ENCODE measurements around the gene MYRIP. TPM values are rescaled to one million over a fixed set of nuclear protein-coding genes. Genes with fewer than 3 reads are reported as not detected.
"Not testable (repeated sequence)": the region's sequence is repeated elsewhere in the genome, so short reads cannot be mapped to it uniquely, and the experiment has no call there.

The MYRIP gene
- polyA plus RNA-seq (2013, experiment 1 of 4), result 0.37 TPM
- polyA plus RNA-seq (2013, experiment 2 of 4), result 0.41 TPM
- 0.37 TPM for polyA plus RNA-seq (2013, experiment 3 of 4)
- polyA plus RNA-seq (2013, experiment 4 of 4), result 0.24 TPM

DNA sequence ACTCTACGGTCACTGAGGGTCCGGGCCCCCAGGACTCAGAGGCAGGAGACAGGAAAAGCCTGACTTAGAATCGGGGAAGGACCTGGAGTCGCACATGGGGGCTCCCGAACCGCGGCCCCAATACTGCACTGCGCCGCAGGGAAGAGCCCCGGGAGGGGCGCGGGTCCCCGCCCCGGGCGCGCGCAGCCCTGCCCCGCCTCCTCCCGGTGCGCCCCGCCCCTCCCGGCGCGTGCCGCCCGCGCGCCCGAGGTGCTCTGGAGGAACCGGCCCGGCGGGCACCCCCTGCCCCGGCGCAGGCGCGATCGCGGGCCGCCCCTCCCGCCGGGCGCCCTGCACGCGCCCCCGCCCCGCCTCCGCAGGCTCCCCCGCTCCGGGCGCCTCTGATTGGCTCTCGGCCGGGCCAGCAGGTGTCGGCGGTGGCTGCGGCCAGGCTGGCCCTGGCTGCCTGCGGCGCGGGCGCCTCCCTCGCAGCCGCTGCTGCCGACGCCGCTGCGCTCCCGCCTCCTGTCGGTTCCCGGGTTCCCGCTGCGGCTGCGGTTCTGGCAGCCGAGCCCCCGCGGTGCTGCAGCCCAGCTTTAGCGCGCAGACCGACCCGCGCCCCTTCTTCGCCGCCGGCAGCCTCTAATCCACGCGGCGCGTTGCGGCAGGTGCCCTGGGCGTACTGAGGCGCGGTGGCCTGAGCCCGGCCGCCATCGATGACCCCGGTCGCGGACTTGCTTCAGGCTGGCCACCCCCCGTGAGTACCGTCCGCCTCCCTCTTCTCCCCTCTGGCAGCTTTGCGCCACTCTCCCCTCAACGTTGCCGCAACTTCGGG, at the start of gene MYRIP:
TSS of gene MYRIP (plus strand) at position 429 of the 814 bp plus-strand sequence. CDS start 91,208 bp downstream, outside the sequence.
- H3K36me3 ChIP-seq (ENCODE audit: control insufficient read depth, insufficient read depth, low read length), result no peaks in the 10 kb centered on the region
- no peak within 1 kb of the TSS for H3K27ac ChIP-seq (ENCODE audit: insufficient read depth, low read depth, low read length, poor library complexity, severe bottlenecking)
- H3K9me3 ChIP-seq (ENCODE audit: control insufficient read depth, low read length), result no peaks in the 10 kb centered on the region
- H3K4me3 ChIP-seq (ENCODE audit: insufficient read depth, low read depth, low read length), result peak within 1 kb of the TSS; percentile 55
- peaks cover 68% of the 10 kb centered on the region for H3K27me3 ChIP-seq (ENCODE audit: control insufficient read depth, insufficient read depth, low read length, poor library complexity, severe bottlenecking)
- WGBS, 2 experiments, result 0% methylated on average over 98 to 103 of the region's 103 CpGs
- H3K4me1 ChIP-seq (ENCODE audit: control insufficient read depth, insufficient read depth, low read length), result no peaks in the 10 kb centered on the region

DNA sequence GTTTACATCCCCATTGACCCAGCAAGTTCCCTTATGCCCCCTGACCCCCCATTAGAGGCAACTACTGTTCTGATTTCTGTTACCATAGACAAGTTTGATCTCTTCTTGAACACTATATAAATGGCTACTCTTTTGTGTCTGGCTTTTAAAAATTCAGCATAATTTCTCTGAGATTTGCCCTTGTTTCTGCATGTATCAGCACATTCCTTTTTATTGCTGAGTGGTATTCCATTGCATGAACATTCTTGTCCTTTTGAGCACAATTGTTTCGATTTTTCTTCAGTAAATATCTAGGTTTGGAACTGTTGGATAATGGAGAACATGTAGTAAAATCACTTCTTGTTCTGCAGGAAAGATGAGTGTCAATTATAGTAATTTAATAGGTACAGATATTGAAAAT, 49.1 kb upstream of the MYRIP start:
- Histone ChIP-seq H3K27me3 (ENCODE audit: control insufficient read depth, insufficient read depth, low read length, poor library complexity, severe bottlenecking) (no peaks in the 10 kb centered on the region), H3K4me3 (ENCODE audit: insufficient read depth, low read depth, low read length) (no peak overlapping the region), H3K4me1 (ENCODE audit: control insufficient read depth, insufficient read depth, low read length) (no peaks in the 10 kb centered on the region), H3K36me3 (ENCODE audit: control insufficient read depth, insufficient read depth, low read length) (no peaks in the 10 kb centered on the region), H3K27ac (ENCODE audit: insufficient read depth, low read depth, low read length, poor library complexity, severe bottlenecking) (no peak overlapping the region), H3K9me3 (ENCODE audit: control insufficient read depth, low read length) (no peaks in the 10 kb centered on the region)
- WGBS, 2 experiments, result 93 to 97% methylated on average over 1 of the region's 1 CpG

DNA sequence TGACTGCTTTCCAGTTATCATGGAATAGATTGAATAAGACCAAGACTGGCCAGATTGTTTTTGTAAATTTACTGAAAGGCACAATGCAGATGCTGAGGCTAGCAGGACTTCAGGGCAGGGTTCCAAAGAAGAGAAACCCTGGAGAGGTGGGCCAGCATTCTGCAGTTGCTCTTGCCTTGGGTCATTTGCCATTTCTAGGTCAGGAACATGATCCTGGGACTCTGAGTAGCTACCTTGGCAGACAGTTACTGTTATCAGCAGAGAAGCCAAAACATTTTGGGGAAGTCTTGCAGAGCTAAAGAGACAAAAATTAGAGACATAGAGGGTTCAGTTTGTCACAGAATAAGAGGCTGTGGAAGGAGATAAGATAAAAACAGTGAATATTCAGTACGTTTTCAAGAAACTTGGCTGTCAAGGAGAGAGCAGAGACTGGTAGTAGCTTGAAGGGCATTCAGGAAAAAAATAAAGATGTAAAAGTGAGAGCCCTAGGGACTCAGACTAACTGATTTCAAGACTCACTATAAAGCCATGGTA, 46.8 kb upstream of the MYRIP start:
- 84 to 93% methylated on average over 1 of the region's 1 CpG for WGBS, 2 experiments
- H3K36me3 ChIP-seq (ENCODE audit: control insufficient read depth, insufficient read depth, low read length), result no peaks in the 10 kb centered on the region
- no peak overlapping the region for H3K27ac ChIP-seq (ENCODE audit: insufficient read depth, low read depth, low read length, poor library complexity, severe bottlenecking)
- no peaks in the 10 kb centered on the region for H3K4me1 ChIP-seq (ENCODE audit: control insufficient read depth, insufficient read depth, low read length)
- no peaks in the 10 kb centered on the region for H3K9me3 ChIP-seq (ENCODE audit: control insufficient read depth, low read length)
- no peak overlapping the region for H3K4me3 ChIP-seq (ENCODE audit: insufficient read depth, low read depth, low read length)
- H3K27me3 ChIP-seq (ENCODE audit: control insufficient read depth, insufficient read depth, low read length, poor library complexity, severe bottlenecking), result no peaks in the 10 kb centered on the region

DNA sequence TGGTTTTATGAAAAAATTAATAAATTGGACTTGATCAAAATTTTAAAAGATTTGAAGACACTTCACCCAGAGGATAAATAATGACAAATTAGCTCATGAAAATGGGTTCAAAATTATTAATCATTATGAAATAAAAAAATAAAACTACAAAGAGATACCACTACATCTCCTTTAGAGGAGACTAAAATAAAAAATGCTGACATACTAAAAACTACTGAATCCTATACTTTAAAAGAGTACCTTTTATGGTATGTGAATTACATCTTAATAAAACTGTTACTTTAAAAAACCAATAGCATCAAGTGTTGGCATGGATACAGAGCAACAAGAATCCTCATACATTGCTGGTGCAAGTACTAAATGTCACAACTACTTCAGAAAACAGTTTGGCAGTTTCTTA, 46.0 kb upstream of the MYRIP start:
- Histone ChIP-seq H3K9me3 (ENCODE audit: control insufficient read depth, low read length) (no peaks in the 10 kb centered on the region), H3K27ac (ENCODE audit: insufficient read depth, low read depth, low read length, poor library complexity, severe bottlenecking) (no peak overlapping the region), H3K4me3 (ENCODE audit: insufficient read depth, low read depth, low read length) (no peak overlapping the region), H3K36me3 (ENCODE audit: control insufficient read depth, insufficient read depth, low read length) (no peaks in the 10 kb centered on the region), H3K4me1 (ENCODE audit: control insufficient read depth, insufficient read depth, low read length) (no peaks in the 10 kb centered on the region), H3K27me3 (ENCODE audit: control insufficient read depth, insufficient read depth, low read length, poor library complexity, severe bottlenecking) (no peaks in the 10 kb centered on the region)

DNA sequence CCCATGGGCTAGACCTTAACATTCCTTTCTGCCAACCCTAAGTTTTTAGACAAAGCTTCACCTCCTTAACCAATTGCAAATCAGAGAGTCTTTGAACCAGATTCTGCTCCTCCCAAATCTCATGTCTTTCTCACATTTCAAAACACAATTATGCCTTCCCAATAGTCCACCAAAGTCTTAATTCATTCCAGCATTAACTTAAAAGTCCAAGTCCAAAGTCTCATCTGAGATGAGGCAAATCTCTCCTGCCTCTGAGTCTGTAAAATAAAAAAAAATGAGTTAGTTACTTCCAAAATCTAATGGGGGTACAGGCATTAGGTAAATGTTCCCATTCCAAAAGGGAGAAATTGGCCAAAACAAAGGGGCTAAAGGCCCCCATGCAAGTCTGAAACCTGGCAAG, 43.8 kb upstream of the MYRIP start:
- Histone ChIP-seq H3K4me1 (ENCODE audit: control insufficient read depth, insufficient read depth, low read length) (no peaks in the 10 kb centered on the region), H3K9me3 (ENCODE audit: control insufficient read depth, low read length) (no peaks in the 10 kb centered on the region), H3K27me3 (ENCODE audit: control insufficient read depth, insufficient read depth, low read length, poor library complexity, severe bottlenecking) (no peaks in the 10 kb centered on the region), H3K27ac (ENCODE audit: insufficient read depth, low read depth, low read length, poor library complexity, severe bottlenecking) (no peak overlapping the region), H3K4me3 (ENCODE audit: insufficient read depth, low read depth, low read length) (no peak overlapping the region), H3K36me3 (ENCODE audit: control insufficient read depth, insufficient read depth, low read length) (no peaks in the 10 kb centered on the region)

DNA sequence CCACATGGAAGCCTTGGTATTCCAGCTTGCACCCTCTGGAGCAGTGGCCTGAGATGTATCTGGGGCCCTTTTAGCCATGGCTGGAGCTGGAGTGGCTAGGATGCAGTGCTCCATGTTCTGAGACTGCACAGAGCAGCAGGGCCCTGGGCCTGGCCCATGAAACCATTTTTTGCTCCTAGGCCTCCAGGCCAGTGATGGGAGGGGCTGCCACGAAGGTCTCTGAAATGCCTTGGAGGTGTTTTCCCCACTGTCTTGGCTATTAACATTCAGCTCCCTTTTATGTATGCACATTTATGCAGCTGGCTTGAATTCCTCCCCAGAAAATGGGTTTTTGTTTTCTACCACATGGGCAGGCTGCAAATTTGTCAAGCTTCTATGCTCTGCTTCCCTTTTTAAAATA, 43.0 kb upstream of the MYRIP start:
- WGBS, 2 experiments, result 80 to 89% methylated on average over 1 of the region's 1 CpG
- Histone ChIP-seq H3K9me3 (ENCODE audit: control insufficient read depth, low read length) (no peaks in the 10 kb centered on the region), H3K4me3 (ENCODE audit: insufficient read depth, low read depth, low read length) (no peak overlapping the region), H3K36me3 (ENCODE audit: control insufficient read depth, insufficient read depth, low read length) (no peaks in the 10 kb centered on the region), H3K27ac (ENCODE audit: insufficient read depth, low read depth, low read length, poor library complexity, severe bottlenecking) (no peak overlapping the region), H3K27me3 (ENCODE audit: control insufficient read depth, insufficient read depth, low read length, poor library complexity, severe bottlenecking) (no peaks in the 10 kb centered on the region), H3K4me1 (ENCODE audit: control insufficient read depth, insufficient read depth, low read length) (no peaks in the 10 kb centered on the region)

DNA sequence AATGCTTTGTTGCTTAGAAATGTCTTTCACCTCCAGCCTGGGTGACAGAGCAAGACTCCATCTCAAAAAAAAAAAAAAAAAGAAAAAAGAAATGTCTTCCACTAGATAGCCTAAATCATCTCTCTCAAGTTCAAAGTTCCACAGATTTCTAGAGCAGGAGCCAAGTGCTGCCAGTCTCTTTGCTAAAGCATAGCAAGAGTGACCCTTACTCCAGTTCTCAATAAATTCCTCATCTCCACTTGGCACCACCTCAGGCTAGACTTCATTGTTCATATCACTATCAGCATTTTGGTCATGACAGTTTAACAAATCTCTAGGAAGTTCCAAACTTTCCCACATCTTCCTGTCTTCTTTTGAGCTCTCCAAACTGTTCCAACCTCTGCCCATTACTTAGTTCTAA, 42.5 kb upstream of the MYRIP start:
- H3K9me3 ChIP-seq (ENCODE audit: control insufficient read depth, low read length); H3K4me3 ChIP-seq (ENCODE audit: insufficient read depth, low read depth, low read length); H3K27me3 ChIP-seq (ENCODE audit: control insufficient read depth, insufficient read depth, low read length, poor library complexity, severe bottlenecking); H3K4me1 ChIP-seq (ENCODE audit: control insufficient read depth, insufficient read depth, low read length); H3K36me3 ChIP-seq (ENCODE audit: control insufficient read depth, insufficient read depth, low read length); H3K27ac ChIP-seq (ENCODE audit: insufficient read depth, low read depth, low read length, poor library complexity, severe bottlenecking): not testable (repeated sequence)

DNA sequence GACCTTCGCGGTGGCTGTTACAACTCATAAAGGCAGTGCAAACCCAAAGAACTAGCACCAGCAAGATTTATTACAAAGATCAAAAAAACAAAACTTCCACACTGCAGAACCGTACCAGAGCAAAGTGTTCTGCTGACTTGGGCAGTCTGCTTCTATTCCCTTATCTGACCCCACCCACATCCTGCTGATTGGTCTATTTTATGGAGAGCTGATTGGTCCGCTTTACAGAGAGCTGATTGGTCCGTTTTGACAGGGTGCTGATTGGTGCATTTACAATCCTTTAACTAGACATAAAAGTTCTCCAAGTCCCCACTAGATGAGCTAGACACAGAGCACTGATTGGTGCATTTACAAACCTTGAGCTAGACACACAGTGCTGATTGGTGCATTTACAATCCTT, 31.2 kb upstream of the MYRIP start:
- not testable (repeated sequence) for H3K4me1 ChIP-seq (ENCODE audit: control insufficient read depth, insufficient read depth, low read length); H3K27ac ChIP-seq (ENCODE audit: insufficient read depth, low read depth, low read length, poor library complexity, severe bottlenecking); H3K27me3 ChIP-seq (ENCODE audit: control insufficient read depth, insufficient read depth, low read length, poor library complexity, severe bottlenecking); H3K36me3 ChIP-seq (ENCODE audit: control insufficient read depth, insufficient read depth, low read length); H3K9me3 ChIP-seq (ENCODE audit: control insufficient read depth, low read length); H3K4me3 ChIP-seq (ENCODE audit: insufficient read depth, low read depth, low read length)
- 90 to 94% methylated on average over 5 of the region's 5 CpGs for WGBS, 2 experiments

DNA sequence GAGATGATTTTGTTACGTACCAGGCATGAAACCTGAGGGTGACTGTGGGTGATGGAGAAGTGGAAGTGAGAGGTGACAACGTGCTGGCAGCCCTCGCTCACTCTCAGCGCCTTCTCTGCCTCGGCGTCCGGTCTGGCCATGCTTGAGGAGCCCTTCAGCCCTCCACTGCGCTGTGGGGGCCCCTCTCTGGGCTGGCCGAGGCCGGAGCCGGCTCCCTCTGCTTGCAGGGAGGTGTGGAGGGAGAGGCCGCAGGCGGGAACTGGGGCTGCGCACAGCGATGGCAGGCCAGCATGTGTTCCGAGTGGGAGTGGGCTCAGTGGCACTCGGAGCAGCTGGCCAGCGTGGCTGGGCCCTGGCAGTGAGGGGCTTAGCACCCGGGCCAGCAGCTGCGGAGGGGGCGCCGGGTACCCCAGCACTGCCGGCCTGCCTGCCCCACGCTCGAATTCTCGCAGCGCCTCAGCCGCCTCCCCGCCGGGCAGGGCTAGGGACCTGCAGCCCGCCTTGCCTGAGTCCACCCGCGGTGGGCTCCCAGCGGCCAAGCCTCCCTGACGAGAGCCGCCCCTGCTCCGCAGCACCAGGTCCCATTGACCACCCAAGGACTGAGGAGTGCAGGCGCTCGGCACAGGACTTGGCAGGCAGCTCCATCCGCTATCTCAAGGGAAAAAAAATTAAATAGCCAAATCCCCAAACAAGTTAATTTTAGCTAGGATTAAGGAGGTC, 29.7 kb upstream of the MYRIP start:
- Histone ChIP-seq H3K36me3 (ENCODE audit: control insufficient read depth, insufficient read depth, low read length) (no peaks in the 10 kb centered on the region), H3K4me1 (ENCODE audit: control insufficient read depth, insufficient read depth, low read length) (no peaks in the 10 kb centered on the region), H3K4me3 (ENCODE audit: insufficient read depth, low read depth, low read length) (no peak overlapping the region), H3K9me3 (ENCODE audit: control insufficient read depth, low read length) (no peaks in the 10 kb centered on the region), H3K27ac (ENCODE audit: insufficient read depth, low read depth, low read length, poor library complexity, severe bottlenecking) (no peak overlapping the region), H3K27me3 (ENCODE audit: control insufficient read depth, insufficient read depth, low read length, poor library complexity, severe bottlenecking) (no peaks in the 10 kb centered on the region)
- 96 to 97% methylated on average over 40 of the region's 40 CpGs for WGBS, 2 experiments

DNA sequence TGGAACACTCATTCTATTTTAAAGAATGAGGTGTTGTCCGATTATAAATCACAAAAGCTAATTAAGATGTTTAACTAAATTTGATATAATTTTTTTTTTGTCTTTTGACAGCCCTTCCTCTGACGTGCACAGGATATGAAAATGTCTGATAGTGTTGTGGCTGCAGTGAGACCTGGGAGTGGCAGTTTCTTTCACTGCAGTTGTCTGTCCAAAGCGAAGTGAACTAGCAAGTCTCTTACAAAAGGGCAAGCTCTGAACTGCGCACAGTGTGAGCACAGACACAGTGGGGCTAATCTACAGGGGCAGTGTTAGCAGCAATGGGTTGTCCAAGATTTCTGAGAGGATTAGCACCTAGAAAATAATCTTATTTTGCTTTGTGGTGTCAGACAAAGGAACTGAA, 29.1 kb upstream of the MYRIP start:
- 88 to 90% methylated on average over 3 of the region's 4 CpGs for WGBS, 2 experiments
- no peak overlapping the region for H3K4me3 ChIP-seq (ENCODE audit: insufficient read depth, low read depth, low read length)

More for the DNA sequence above, 29.1 kb upstream of the MYRIP start:
- H3K9me3 ChIP-seq (ENCODE audit: control insufficient read depth, low read length), result no peaks in the 10 kb centered on the region
- no peaks in the 10 kb centered on the region for H3K36me3 ChIP-seq (ENCODE audit: control insufficient read depth, insufficient read depth, low read length)
- no peaks in the 10 kb centered on the region for H3K4me1 ChIP-seq (ENCODE audit: control insufficient read depth, insufficient read depth, low read length)
- no peaks in the 10 kb centered on the region for H3K27me3 ChIP-seq (ENCODE audit: control insufficient read depth, insufficient read depth, low read length, poor library complexity, severe bottlenecking)
- no peak overlapping the region for H3K27ac ChIP-seq (ENCODE audit: insufficient read depth, low read depth, low read length, poor library complexity, severe bottlenecking)
